ENCODE measurements around the gene MMP7.
"Not testable (repeated sequence)": the region's sequence is repeated elsewhere in the genome, so short reads cannot be mapped to it uniquely, and the experiment has no call there.

MMP7 gene

GRCh38 chr11:102518296-102519094 is 12.1 kb downstream of the MMP7 start:
- no peak overlapping the region for H3K4me3 ChIP-seq (ENCODE audit: low read depth, low read length)
- DNase-seq (ENCODE audit: low read depth): no peak
- TF ChIP-seq POLR2A (IDR thresholded peaks at IDR 0.05; ENCODE audit: extremely low read depth, insufficient read length) (no peak), CTCF (IDR thresholded peaks at IDR 0.05; ENCODE audit: low read depth, low read length) (peak; percentile 11)

- no peak for DNase-seq (ENCODE audit: low read depth)
- no peak overlapping the region for H3K4me3 ChIP-seq (ENCODE audit: low read depth, low read length)
- TF ChIP-seq MAX (IDR thresholded peaks at IDR 0.05; ENCODE audit: low read depth, low read length) (no peak), POLR2A (IDR thresholded peaks at IDR 0.05; ENCODE audit: extremely low read depth, insufficient read length) (no peak)
Observed at GRCh38 chr11:102517670-102518069, 12.9 kb downstream of the MMP7 start.

- DNase-seq (ENCODE audit: low read depth): no peak
- no peak for TF ChIP-seq CTCF (IDR thresholded peaks at IDR 0.05; ENCODE audit: low read depth, low read length)
- no peak for TF ChIP-seq MYC (IDR thresholded peaks at IDR 0.05; ENCODE audit: low read depth, low read length)
- no peak for TF ChIP-seq MAX (IDR thresholded peaks at IDR 0.05; ENCODE audit: low read depth, low read length)
- TF ChIP-seq POLR2A (IDR thresholded peaks at IDR 0.05; ENCODE audit: extremely low read depth, insufficient read length): no peak
- no peak overlapping the region for H3K4me3 ChIP-seq (ENCODE audit: low read depth, low read length)
Observed at GRCh38 chr11:102516179-102516578, 14.4 kb downstream of the MMP7 start.

- H3K4me3 ChIP-seq (ENCODE audit: low read depth, low read length): no peak overlapping the region
- TF ChIP-seq CTCF (IDR thresholded peaks at IDR 0.05; ENCODE audit: low read depth, low read length): no peak
- TF ChIP-seq MAX (IDR thresholded peaks at IDR 0.05; ENCODE audit: low read depth, low read length): no peak
- no peak for TF ChIP-seq MYC (IDR thresholded peaks at IDR 0.05; ENCODE audit: low read depth, low read length)
- no peak for TF ChIP-seq POLR2A (IDR thresholded peaks at IDR 0.05; ENCODE audit: extremely low read depth, insufficient read length)
- no peak for DNase-seq (ENCODE audit: low read depth)
Observed at GRCh38 chr11:102513869-102514268, 16.7 kb downstream of the MMP7 start.

- no peak for DNase-seq (ENCODE audit: low read depth)
- no peak overlapping the region for H3K4me3 ChIP-seq (ENCODE audit: low read depth, low read length)
- no peak for TF ChIP-seq POLR2A (IDR thresholded peaks at IDR 0.05; ENCODE audit: extremely low read depth, insufficient read length)
- TF ChIP-seq MYC (IDR thresholded peaks at IDR 0.05; ENCODE audit: low read depth, low read length): no peak
- no peak for TF ChIP-seq MAX (IDR thresholded peaks at IDR 0.05; ENCODE audit: low read depth, low read length)
- TF ChIP-seq CTCF (IDR thresholded peaks at IDR 0.05; ENCODE audit: low read depth, low read length): no peak
Observed at GRCh38 chr11:102510439-102511135, 20.0 kb downstream of the MMP7 start.

- DNase-seq (ENCODE audit: low read depth); H3K4me3 ChIP-seq (ENCODE audit: low read depth, low read length): not testable (repeated sequence)
Observed at GRCh38 chr11:102502831-102503230, 27.7 kb downstream of the MMP7 start.

Measured in NB4 (cell line).